Natural killer cell (primary cell): ENCODE results near the gene ASPSCR1. TPM values are rescaled to one million over a fixed set of nuclear protein-coding genes. Genes with fewer than 3 reads are reported as not detected.

Experiments
- ATAC-seq, 3 donors: fragments of 150-1000 bp in 2 of 3; fragments of 200-7000 bp in 1 of 3; cut with Tn5 transposase; 1 replicate in 1 of 3; 2 replicates in 2 of 3; pipeline ENCODE4 v1.10.0; 2021; ENCODE audit warnings: mild to moderate bottlenecking in 2 of 3, moderate library complexity in 2 of 3
- DNase-seq, 2 donors: peaks; one replicate each; pipeline versions ENCODE4 v3.0.0 to v3.0.0-alpha.2; 2013 to 2021; ENCODE audit warnings: mixed read lengths in 1 of 2
- H3K27ac ChIP-seq: one replicate; pipeline ENCODE4 v1.5.1; 2013; ENCODE audit warnings: mild to moderate bottlenecking, low read length
- H3K27me3 ChIP-seq: one replicate; pipeline ENCODE4 v1.6.1; 2013; ENCODE audit warnings: low read length; ENCODE audit not compliant: control insufficient read depth, insufficient read depth
- H3K36me3 ChIP-seq: one replicate; pipeline ENCODE4 v1.6.1; 2013; ENCODE audit warnings: low read length; ENCODE audit not compliant: control insufficient read depth, insufficient read depth
- H3K4me1 ChIP-seq: one replicate; pipeline ENCODE4 v1.6.1; 2013; ENCODE audit warnings: low read length; ENCODE audit not compliant: control insufficient read depth, insufficient read depth
- H3K4me3 ChIP-seq: one replicate; pipeline ENCODE4 v1.5.1; 2013; ENCODE audit warnings: low read length
- H3K9me3 ChIP-seq: one replicate; pipeline ENCODE4 v1.6.1; 2013; ENCODE audit warnings: low read length; ENCODE audit not compliant: control insufficient read depth, insufficient read depth
- H3K27ac Mint-ChIP-seq, 2 donors: one replicate each; pipeline ENCODE4 v1.8.0; 2022; ENCODE audit warnings: mild to moderate bottlenecking in 2 of 2, mixed read lengths in 2 of 2, moderate library complexity in 1 of 2
- H3K27me3 Mint-ChIP-seq, 2 donors: one replicate each; pipeline ENCODE4 v1.8.0; 2022; ENCODE audit warnings: low read depth in 2 of 2, mixed read lengths in 2 of 2
- H3K36me3 Mint-ChIP-seq: one replicate; pipeline ENCODE4 v1.8.0; 2022; ENCODE audit warnings: mixed read lengths
- H3K4me1 Mint-ChIP-seq, 2 donors: one replicate each; pipeline ENCODE4 v1.8.0; 2022; ENCODE audit warnings: mixed read lengths in 2 of 2
- H3K4me3 Mint-ChIP-seq: one replicate; pipeline ENCODE4 v1.8.0; 2022; ENCODE audit warnings: mild to moderate bottlenecking, moderate library complexity, mixed read lengths
- H3K9me3 Mint-ChIP-seq, 2 donors: one replicate each; pipeline ENCODE4 v1.8.0; 2022; ENCODE audit warnings: mixed read lengths in 2 of 2
- CTCF ChIP-seq: fragments of 200-600 bp; IDR thresholded peaks from one replicate; pipeline ENCODE4 v1.8.0; 2022; ENCODE audit warnings: antibody characterized with exemption
- WGBS: methylation state at CpG from one replicate; pipeline ENCODE4 v1.1.7; 2013; ENCODE audit warnings: missing lambda C conversion rate; ENCODE audit not compliant: insufficient coverage; 5-methylcytosine and 5-hydroxymethylcytosine counted together
- intact Hi-C: fragments of 100-400 bp; cut with micrococcal nuclease; formaldehyde crosslinking; loops from one replicate; pipeline ENCODE4 v1.14.2; 2022
- total RNA-seq, 4 donors: library from RNA; stranded (reverse); fragments of 120-200 nt in 1 of 4; gene quantifications; one replicate each; pipeline versions ENCODE4 v1.2.3 to v1.2.4, GENCODE V29; 2013 to 2022

ASPSCR1 gene
- total RNA-seq, 3 donors from 2014 or later (not counting 1 experiment from before 2014, with no cell fraction given) = 29.7 to 43.5 (median 40.8) TPM

- H3K27ac Mint-ChIP-seq = no peak overlapping the region
- no peak overlapping the region for H3K4me3 Mint-ChIP-seq
- TF ChIP-seq CTCF = no peak
- DNase-seq = no peak
- H3K36me3 Mint-ChIP-seq = no peaks in the 10 kb centered on the region
- peaks cover 0 to 7% of the 10 kb centered on the region in 2 donors for H3K4me1 Mint-ChIP-seq
- Histone ChIP-seq H3K27me3 (peaks cover 6% of the 10 kb centered on the region), H3K27ac (no peak overlapping the region), H3K4me3 (no peak overlapping the region), H3K36me3 (no peaks in the 10 kb centered on the region), H3K4me1 (peaks cover 12% of the 10 kb centered on the region), H3K9me3 (no peaks in the 10 kb centered on the region)
- peaks cover 0 to 3% of the 10 kb centered on the region in 2 donors for H3K27me3 Mint-ChIP-seq
- WGBS = 48% methylated on average over 15 of the region's 15 CpGs
- intact Hi-C loops = no loop called here
- no peak for ATAC-seq
- H3K9me3 Mint-ChIP-seq = no peaks in the 10 kb centered on the region
These were observed 38.2 kb upstream of the ASPSCR1 start for GRCh38 chr17:81939218-81939617.

GRCh38 chr17:81939881-81940385, 37.5 kb upstream of the ASPSCR1 start:
- TF ChIP-seq CTCF = no peak
- Histone ChIP-seq H3K4me1 (peaks cover 12% of the 10 kb centered on the region), H3K36me3 (no peaks in the 10 kb centered on the region), H3K9me3 (no peaks in the 10 kb centered on the region), H3K27me3 (peaks cover 6% of the 10 kb centered on the region), H3K27ac (no peak overlapping the region), H3K4me3 (no peak overlapping the region)
- H3K9me3 Mint-ChIP-seq = no peaks in the 10 kb centered on the region
- DNase-seq = no peak
- intact Hi-C loops = no loop called here
- no peak overlapping the region for H3K27ac Mint-ChIP-seq
- ATAC-seq = no peak
- no peak overlapping the region for H3K4me3 Mint-ChIP-seq
- no peaks in the 10 kb centered on the region for H3K36me3 Mint-ChIP-seq
- H3K27me3 Mint-ChIP-seq = peaks cover 0 to under 1% of the 10 kb centered on the region in 2 donors
- H3K4me1 Mint-ChIP-seq = peaks cover 0 to 7% of the 10 kb centered on the region in 2 donors
- WGBS = 94% methylated on average over 21 of the region's 21 CpGs

- Mint-ChIP-seq H3K9me3 (no peaks in the 10 kb centered on the region), H3K4me3 (no peak overlapping the region), H3K27me3 (no peaks in the 10 kb centered on the region), H3K4me1 (peaks cover 0 to 7% of the 10 kb centered on the region in 2 donors), H3K36me3 (no peaks in the 10 kb centered on the region), H3K27ac (no peak overlapping the region)
- intact Hi-C loops = no loop called here
- H3K9me3 ChIP-seq = no peaks in the 10 kb centered on the region
- no peak for ATAC-seq
- H3K36me3 ChIP-seq = no peaks in the 10 kb centered on the region
- no peak overlapping the region for H3K4me3 ChIP-seq
- TF ChIP-seq CTCF = no peak
- H3K27ac ChIP-seq = no peak overlapping the region
- 93% methylated on average over 56 of the region's 56 CpGs for WGBS
- DNase-seq = no peak
- peaks cover 6% of the 10 kb centered on the region for H3K27me3 ChIP-seq
- peaks cover 12% of the 10 kb centered on the region for H3K4me1 ChIP-seq
These were observed 36.6 kb upstream of the ASPSCR1 start for GRCh38 chr17:81940538-81941483.
